ENCODE results near the gene TTC28. TPM values are rescaled to one million over a fixed set of nuclear protein-coding genes. Genes with fewer than 3 reads are reported as not detected.

Gene TTC28
- total and polyA plus RNA-seq, 11 donors, result 5.1 to 34.9 (median 21.8) TPM

- Histone ChIP-seq H3K27me3 (no peaks in the 10 kb centered on the region), H3K27ac (no peak overlapping the region), H3K9me3 (peaks cover 0 to 5% (median 0%) of the 10 kb centered on the region in 12 donors), H3K4me1 (peaks cover 0 to 16% (median 4%) of the 10 kb centered on the region in 12 donors), H3K4me3 (no peak overlapping the region), H3K36me3 (no peaks in the 10 kb centered on the region)
- no peak for TF ChIP-seq CTCF (IDR thresholded peaks at IDR 0.05)
- no peak for TF ChIP-seq POLR2A (IDR thresholded peaks at IDR 0.05)
- ATAC-seq (no peak), DNase-seq (no peak)
- intact Hi-C loops (cut with DNase I), result loop anchor here in 1 of 10 donors (5.0 kb wide), 1 partner anchor 34 kb away; no protein-coding TSS in a partner anchor
- 77 to 81% (median 78%) methylated on average over 5 of the region's 5 CpGs for WGBS, 4 donors
Measured at GRCh38 chr22:28188178-28188879, 491.3 kb downstream of the TTC28 start.

- Histone ChIP-seq H3K27ac (no peak overlapping the region), H3K36me3 (no peaks in the 10 kb centered on the region), H3K4me1 (peaks cover 0 to 21% (median 9%) of the 10 kb centered on the region in 12 donors), H3K27me3 (no peaks in the 10 kb centered on the region), H3K9me3 (no peaks in the 10 kb centered on the region), H3K4me3 (no peak overlapping the region)
- DNase-seq (no peak), ATAC-seq (no peak)
- intact Hi-C loops (cut with DNase I), result loop anchor here in 1 of 10 donors (5.0 kb wide), 1 partner anchor 35 kb away; no protein-coding TSS in a partner anchor
- 84 to 88% (median 87%) methylated on average over 3 of the region's 3 CpGs for WGBS, 4 donors
- TF ChIP-seq POLR2A (IDR thresholded peaks at IDR 0.05), result no peak
- TF ChIP-seq CTCF (IDR thresholded peaks at IDR 0.05), result no peak
Measured at GRCh38 chr22:28187612-28188011, 492.0 kb downstream of the TTC28 start.

- H3K27me3 ChIP-seq, result no peaks in the 10 kb centered on the region
- TF ChIP-seq CTCF (IDR thresholded peaks at IDR 0.05), result no peak
- ATAC-seq, result no peak
- no peak for DNase-seq
- H3K4me3 ChIP-seq, result no peak overlapping the region
- H3K36me3 ChIP-seq, result no peaks in the 10 kb centered on the region
- intact Hi-C loops (cut with DNase I), result loop anchor here in 1 of 10 donors (5.0 kb wide), 1 partner anchor 36 kb away; no protein-coding TSS in a partner anchor
- H3K27ac ChIP-seq, result no peak overlapping the region
- WGBS, 4 donors, result 65 to 79% (median 73%) methylated on average over 3 of the region's 3 CpGs
- peaks cover 0 to 31% (median 15%) of the 10 kb centered on the region in 12 donors for H3K4me1 ChIP-seq
- H3K9me3 ChIP-seq, result no peaks in the 10 kb centered on the region
Measured at GRCh38 chr22:28186641-28187040, 493.0 kb downstream of the TTC28 start.

GRCh38 chr22:28185130-28185529 is 494.5 kb downstream of the TTC28 start:
- H3K4me1 ChIP-seq, result peaks cover 0 to 43% (median 20%) of the 10 kb centered on the region in 12 donors
- intact Hi-C loops (cut with DNase I), result loop anchor here in 1 of 10 donors (5.0 kb wide), 1 partner anchor 37 kb away; no protein-coding TSS in a partner anchor
- no peaks in the 10 kb centered on the region for H3K9me3 ChIP-seq
- H3K27ac ChIP-seq, result no peak overlapping the region
- TF ChIP-seq POLR2A (IDR thresholded peaks at IDR 0.05), result no peak
- TF ChIP-seq CTCF (IDR thresholded peaks at IDR 0.05), result no peak
- H3K4me3 ChIP-seq, result no peak overlapping the region
- 96 to 98% (median 97%) methylated on average over 4 of the region's 4 CpGs for WGBS, 4 donors
- no peaks in the 10 kb centered on the region for H3K36me3 ChIP-seq
- no peaks in the 10 kb centered on the region for H3K27me3 ChIP-seq
- no peak for ATAC-seq
- no peak for DNase-seq

Measured in heart left ventricle (tissue), 16 donors.